ENCODE results near the gene MORN4.

MORN4 gene

GRCh38 chr10:97573672-97574071 lies 59.6 kb downstream of the MORN4 start:
- DNase-seq (ENCODE audit: low spot score) = no peak

GRCh38 chr10:97573021-97573420 lies 60.3 kb downstream of the MORN4 start:
- DNase-seq (ENCODE audit: low spot score) = no peak

- DNase-seq (ENCODE audit: low spot score) = peak; percentile 84
These were observed 60.9 kb downstream of the MORN4 start, which contains the start of gene ANKRD2 for GRCh38 chr10:97572214-97572989. TSS of gene ANKRD2 (plus strand) at chr10:97572779. CDS start at chr10:97572789, 10 bp downstream.

GRCh38 chr10:97571622-97572021 lies 61.7 kb downstream of the MORN4 start:
- DNase-seq (ENCODE audit: low spot score) = no peak

GRCh38 chr10:97570789-97571471 lies 62.4 kb downstream of the MORN4 start:
- DNase-seq (ENCODE audit: low spot score) = no peak

- no peak for DNase-seq (ENCODE audit: low spot score)
These were observed 63.0 kb downstream of the MORN4 start for GRCh38 chr10:97570146-97570788.

GRCh38 chr10:97567891-97568290 lies 65.4 kb downstream of the MORN4 start:
- DNase-seq (ENCODE audit: low spot score) = no peak

- no peak for DNase-seq (ENCODE audit: low spot score)
These were observed 66.8 kb downstream of the MORN4 start for GRCh38 chr10:97566336-97566996.

GRCh38 chr10:97564776-97565175 lies 68.5 kb downstream of the MORN4 start:
- DNase-seq (ENCODE audit: low spot score) = no peak

Data from HuH-7.5 (cell line).